Measurements from ENCODE around the gene COIL. TPM values are rescaled to one million over a fixed set of nuclear protein-coding genes. Genes with fewer than 3 reads are reported as not detected.

Gene COIL
- total RNA-seq, 2 donors from 2014 or later = 5.0 to 9.9 TPM

GRCh38 chr17:56978441-56979090 lies 17.7 kb upstream of the COIL start:
- Histone ChIP-seq H3K4me1 (ENCODE audit: control insufficient read depth in 1 of 2, low read depth in 2 of 2) (peaks cover 9 to 18% of the 10 kb centered on the region in 2 donors), H3K36me3 (no peaks in the 10 kb centered on the region), H3K9me3 (no peaks in the 10 kb centered on the region), H3K27ac (peak overlapping the region; percentile 42 to 55), H3K4me3 (peak overlapping the region; percentile 93), H3K27me3 (replicated peaks; ENCODE audit: insufficient read depth) (no peaks in the 10 kb centered on the region)
- no peak for DNase-seq (ENCODE audit: low spot score)
- ATAC-seq (ENCODE audit: insufficient number of reproducible peaks, low FRiP score, low read depth) = no peak
- TF ChIP-seq, protein P1, sequence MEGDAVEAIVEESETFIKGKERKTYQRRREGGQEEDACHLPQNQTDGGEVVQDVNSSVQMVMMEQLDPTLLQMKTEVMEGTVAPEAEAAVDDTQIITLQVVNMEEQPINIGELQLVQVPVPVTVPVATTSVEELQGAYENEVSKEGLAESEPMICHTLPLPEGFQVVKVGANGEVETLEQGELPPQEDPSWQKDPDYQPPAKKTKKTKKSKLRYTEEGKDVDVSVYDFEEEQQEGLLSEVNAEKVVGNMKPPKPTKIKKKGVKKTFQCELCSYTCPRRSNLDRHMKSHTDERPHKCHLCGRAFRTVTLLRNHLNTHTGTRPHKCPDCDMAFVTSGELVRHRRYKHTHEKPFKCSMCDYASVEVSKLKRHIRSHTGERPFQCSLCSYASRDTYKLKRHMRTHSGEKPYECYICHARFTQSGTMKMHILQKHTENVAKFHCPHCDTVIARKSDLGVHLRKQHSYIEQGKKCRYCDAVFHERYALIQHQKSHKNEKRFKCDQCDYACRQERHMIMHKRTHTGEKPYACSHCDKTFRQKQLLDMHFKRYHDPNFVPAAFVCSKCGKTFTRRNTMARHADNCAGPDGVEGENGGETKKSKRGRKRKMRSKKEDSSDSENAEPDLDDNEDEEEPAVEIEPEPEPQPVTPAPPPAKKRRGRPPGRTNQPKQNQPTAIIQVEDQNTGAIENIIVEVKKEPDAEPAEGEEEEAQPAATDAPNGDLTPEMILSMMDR (IDR thresholded peaks at IDR 0.05) = no peak

DNA sequence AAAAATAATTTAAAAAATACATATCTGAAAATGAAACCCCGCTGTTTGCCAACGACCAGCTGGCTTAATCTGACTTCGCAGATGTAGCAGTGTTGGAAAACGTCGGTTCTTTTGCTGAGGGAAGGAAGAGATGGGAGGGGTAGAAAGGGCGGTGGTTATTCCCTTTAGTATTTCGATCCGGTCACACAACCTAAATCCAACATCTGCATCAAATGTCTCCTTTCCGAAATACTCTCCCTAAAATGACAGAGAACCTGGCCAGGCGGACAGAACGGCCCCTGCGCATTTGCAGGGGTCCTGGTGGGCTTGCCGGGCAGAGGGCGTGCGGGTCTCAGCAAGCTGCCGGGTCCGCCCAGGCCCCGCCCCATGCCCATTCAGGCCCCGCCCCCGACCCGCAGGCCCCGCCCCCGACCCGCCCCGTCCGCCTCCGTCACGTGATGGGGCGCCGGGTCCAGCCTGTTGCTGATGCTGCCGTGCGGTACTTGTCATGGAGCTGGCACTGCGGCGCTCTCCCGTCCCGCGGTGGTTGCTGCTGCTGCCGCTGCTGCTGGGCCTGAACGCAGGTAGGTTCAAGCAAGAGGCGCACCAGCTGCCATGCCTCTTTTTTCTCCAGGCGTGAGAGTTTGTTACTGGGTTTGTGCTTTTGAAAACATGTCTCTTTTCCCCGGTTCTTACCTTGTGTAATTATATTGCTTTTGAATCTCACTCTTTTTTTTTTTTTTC lies 17.0 kb upstream of the COIL start, which contains the start of gene SCPEP1:
TSS of gene SCPEP1 (plus strand) at position 459 of the 723 bp plus-strand sequence. CDS start at position 488, 29 bp downstream.
- Histone ChIP-seq H3K4me3 (peak within 1 kb of the TSS; percentile 93), H3K9me3 (no peaks in the 10 kb centered on the region), H3K4me1 (ENCODE audit: control insufficient read depth in 1 of 2, low read depth in 2 of 2) (peaks cover 9 to 18% of the 10 kb centered on the region in 2 donors), H3K27ac (peak within 1 kb of the TSS; percentile 42 to 60), H3K36me3 (no peaks in the 10 kb centered on the region), H3K27me3 (replicated peaks; ENCODE audit: insufficient read depth) (no peaks in the 10 kb centered on the region)
- ATAC-seq (ENCODE audit: insufficient number of reproducible peaks, low FRiP score, low read depth) (peak; percentile 90), DNase-seq (ENCODE audit: low spot score) (peak; percentile 53)
- TF ChIP-seq, protein P1 (IDR thresholded peaks at IDR 0.05) = no peak

- Histone ChIP-seq H3K36me3 (no peaks in the 10 kb centered on the region), H3K27me3 (replicated peaks; ENCODE audit: insufficient read depth) (no peaks in the 10 kb centered on the region), H3K9me3 (no peaks in the 10 kb centered on the region), H3K4me1 (ENCODE audit: control insufficient read depth in 1 of 2, low read depth in 2 of 2) (peaks cover 9 to 18% of the 10 kb centered on the region in 2 donors), H3K27ac (no peak overlapping the region), H3K4me3 (peak overlapping the region; percentile 93)
- no peak for DNase-seq (ENCODE audit: low spot score)
- ATAC-seq (ENCODE audit: insufficient number of reproducible peaks, low FRiP score, low read depth) = no peak
- TF ChIP-seq, protein P1 (IDR thresholded peaks at IDR 0.05) = no peak
Measured at GRCh38 chr17:56976941-56977608, 16.2 kb upstream of the COIL start.

DNA sequence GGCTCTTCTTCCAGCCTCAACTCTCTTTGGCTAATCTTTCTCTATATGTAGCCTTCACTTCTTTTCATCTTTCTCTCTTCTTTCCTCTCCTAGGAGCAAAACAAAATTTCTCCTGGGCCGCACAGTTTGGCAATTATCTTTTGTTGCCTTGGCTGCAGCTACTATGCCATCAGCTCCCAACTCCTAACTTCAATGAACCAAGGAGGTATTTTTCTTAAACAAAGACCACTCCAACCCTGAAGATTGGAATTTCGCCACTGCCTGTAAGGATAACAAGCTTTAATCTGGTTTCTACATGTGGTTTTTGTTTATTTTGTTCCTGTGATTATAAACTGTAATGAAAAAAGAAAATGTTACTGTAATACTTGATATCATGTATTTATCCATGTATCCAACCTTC lies 14.8 kb upstream of the COIL start:
- H3K36me3 ChIP-seq = no peaks in the 10 kb centered on the region
- no peaks in the 10 kb centered on the region for H3K9me3 ChIP-seq
- peaks cover 9 to 18% of the 10 kb centered on the region in 2 donors for H3K4me1 ChIP-seq (ENCODE audit: control insufficient read depth in 1 of 2, low read depth in 2 of 2)
- no peaks in the 10 kb centered on the region for H3K27me3 ChIP-seq (replicated peaks; ENCODE audit: insufficient read depth)
- H3K27ac ChIP-seq = no peak overlapping the region
- ATAC-seq (ENCODE audit: insufficient number of reproducible peaks, low FRiP score, low read depth) = no peak
- TF ChIP-seq, protein P1 (IDR thresholded peaks at IDR 0.05) = no peak
- no peak for DNase-seq (ENCODE audit: low spot score)
- no peak overlapping the region for H3K4me3 ChIP-seq

DNA sequence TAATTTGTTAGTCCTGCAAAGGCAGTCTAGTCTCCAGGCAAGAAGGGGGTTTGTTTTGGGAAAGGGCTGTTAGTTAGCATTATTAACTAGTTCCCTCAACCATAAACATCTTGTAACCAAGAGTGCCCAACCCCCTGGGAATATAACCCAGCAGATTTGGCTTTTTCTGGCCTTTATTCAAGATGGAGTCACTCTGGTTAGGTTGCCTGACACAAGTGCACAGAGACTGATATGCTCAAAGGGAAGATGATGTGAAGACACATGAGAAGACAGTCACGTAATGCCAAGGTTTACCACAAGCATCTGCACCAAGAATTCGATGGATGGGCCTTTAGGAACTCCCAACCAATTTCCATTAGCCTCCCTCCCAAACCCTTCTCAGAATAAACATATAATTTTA lies 13.2 kb upstream of the COIL start:
- DNase-seq (ENCODE audit: low spot score) = no peak
- Histone ChIP-seq H3K36me3 (no peaks in the 10 kb centered on the region), H3K27me3 (replicated peaks; ENCODE audit: insufficient read depth) (no peaks in the 10 kb centered on the region), H3K27ac (no peak overlapping the region), H3K4me3 (no peak overlapping the region), H3K9me3 (no peaks in the 10 kb centered on the region), H3K4me1 (ENCODE audit: control insufficient read depth in 1 of 2, low read depth in 2 of 2) (peaks cover 9 to 15% of the 10 kb centered on the region in 2 donors)
- TF ChIP-seq, protein P1 (IDR thresholded peaks at IDR 0.05) = no peak
- ATAC-seq (ENCODE audit: insufficient number of reproducible peaks, low FRiP score, low read depth) = no peak
